SK-N-SH (cell line): ENCODE data around the gene RBCK1. TPM values are rescaled to one million over a fixed set of nuclear protein-coding genes. Genes with fewer than 3 reads are reported as not detected.

ENCODE experiments used
- CTCF ChIA-PET: fragments of 300-600, 350-600 bp; formaldehyde crosslinking; extraction: SDS; loops from one replicate; lab custom pipeline; 2021; lab: Yijun Ruan, JAX
- POLR2A ChIA-PET: fragments of 350-600 bp; sonication (Branson Sonifier 250); formaldehyde crosslinking; extraction: SDS; loops from one replicate; lab custom pipeline; 2020; ENCODE audit warnings: antibody characterized with exemption, inconsistent platforms; lab: Yijun Ruan, JAX
- DNase-seq: peaks from one replicate; pipeline ENCODE4 v3.0.0; 2012
- H2AFZ ChIP-seq: fragments of 200-600 bp; sonication (generic); 2 replicates; pipeline ENCODE4 v1.8.1; 2016; ENCODE audit warnings: antibody characterized with exemption, mild to moderate bottlenecking, low read depth
- H3F3A ChIP-seq: fragments of 200-600 bp; sonication (generic); replicated peaks from 2 replicates; pipeline ENCODE3; 2016; ENCODE audit warnings: antibody characterized with exemption, mild to moderate bottlenecking; ENCODE audit not compliant: insufficient read depth
- H3K27ac ChIP-seq, 2 experiments: fragments of 200-500 bp in 1 of 2; fragments of 200-600 bp in 1 of 2; sonication (Bioruptor generic) in 1 of 2; sonication (generic), shearing (Covaris generic) in 1 of 2; 2 replicates each; pipeline versions ENCODE4 v1.5.1 to v1.6.1; 2014 to 2016; ENCODE audit warnings: low read depth in 2 of 2, inconsistent platforms in 1 of 2, low read length in 1 of 2, mild to moderate bottlenecking in 1 of 2, mixed read lengths in 1 of 2
- H3K27me3 ChIP-seq: fragments of 200-600 bp; sonication (generic), shearing (Covaris generic); 2 replicates; pipeline ENCODE4 v1.6.1; 2016; ENCODE audit warnings: mixed run types; ENCODE audit not compliant: insufficient read depth
- H3K36me3 ChIP-seq, 2 experiments: fragments of 200-500 bp in 1 of 2; fragments of 200-600 bp in 1 of 2; sonication (Bioruptor generic) in 1 of 2; sonication (generic) in 1 of 2; replicated peaks in 1 of 2; 2 replicates each; pipeline versions ENCODE3 to v1.5.1; 2014 to 2016; ENCODE audit warnings: low read length in 1 of 2, mild to moderate bottlenecking in 1 of 2; ENCODE audit not compliant: insufficient read depth in 2 of 2, control insufficient read depth in 1 of 2
- H3K4me1 ChIP-seq, 2 experiments: fragments of 200-500 bp in 1 of 2; fragments of 200-600 bp in 1 of 2; sonication (Bioruptor generic) in 1 of 2; sonication (generic), shearing (Covaris generic) in 1 of 2; 2 replicates each; pipeline versions ENCODE4 v1.5.1 to v1.6.1; 2014 to 2016; ENCODE audit warnings: low read depth in 1 of 2, low read length in 1 of 2, mixed run types in 1 of 2; ENCODE audit not compliant: insufficient read depth in 2 of 2, control insufficient read depth in 1 of 2
- H3K4me2 ChIP-seq: fragments of 200-600 bp; sonication (generic), shearing (Covaris generic); 2 replicates; pipeline ENCODE4 v1.6.1; 2017; ENCODE audit warnings: mixed run types
- H3K4me3 ChIP-seq, 2 experiments: fragments of 200-500 bp in 1 of 2; fragments of 200-600 bp in 1 of 2; sonication (Bioruptor generic) in 1 of 2; sonication (generic), shearing (Covaris generic) in 1 of 2; 2 replicates each; pipeline versions ENCODE4 v1.5.1 to v1.8.1; 2014 to 2016; ENCODE audit warnings: low read depth in 2 of 2, inconsistent platforms in 1 of 2, low read length in 1 of 2, mild to moderate bottlenecking in 1 of 2, mixed read lengths in 1 of 2, moderate library complexity in 1 of 2
- H3K79me2 ChIP-seq: fragments of 200-600 bp; sonication (generic); 2 replicates; pipeline ENCODE4 v1.8.1; 2017; ENCODE audit warnings: mild to moderate bottlenecking; ENCODE audit not compliant: insufficient read depth
- H3K9ac ChIP-seq: fragments of 200-600 bp; sonication (generic); 2 replicates; pipeline ENCODE4 v1.6.1; 2017; ENCODE audit warnings: mixed run types
- H3K9me2 ChIP-seq: fragments of 200-600 bp; sonication (generic); 2 replicates; pipeline ENCODE4 v1.6.1; 2017; ENCODE audit warnings: mixed run types
- H3K9me3 ChIP-seq: fragments of 200-600 bp; sonication (generic); 2 replicates; pipeline ENCODE4 v1.6.1; 2017; ENCODE audit warnings: mixed run types, mild to moderate bottlenecking, moderate library complexity
- H4K20me1 ChIP-seq: fragments of 200-600 bp; sonication (generic); 2 replicates; pipeline ENCODE4 v1.6.1; 2017; ENCODE audit warnings: mild to moderate bottlenecking, mixed run types; ENCODE audit not compliant: insufficient read depth
- ELF1 ChIP-seq: IDR thresholded peaks from 2 replicates; pipeline ENCODE4 v1.4.0; 2012
- EP300 ChIP-seq, 2 experiments: IDR thresholded peaks; 2 replicates each; pipeline versions ENCODE4 v1.4.0 to v1.6.1; 2012; ENCODE audit warnings: borderline replicate concordance in 1 of 2, low read depth in 1 of 2, low read length in 1 of 2
- FOXM1 ChIP-seq: IDR thresholded peaks from 2 replicates; pipeline ENCODE4 v1.4.0; 2012; ENCODE audit warnings: low read depth, mild to moderate bottlenecking
- GATA2 ChIP-seq: sonication (generic); formaldehyde crosslinking; IDR thresholded peaks from 2 replicates; pipeline ENCODE4 v1.5.0; 2020; ENCODE audit warnings: mild to moderate bottlenecking, missing genetic modification reagents
- POLR2AphosphoS5 ChIP-seq: IDR thresholded peaks from 2 replicates; pipeline ENCODE4 v1.6.1; 2012; ENCODE audit warnings: low read depth, low read length
- RFX5 ChIP-seq: IDR thresholded peaks from 2 replicates; pipeline ENCODE4 v1.6.1; 2012; ENCODE audit warnings: mild to moderate bottlenecking, improper control_type of control experiment, low read length
- SIN3A ChIP-seq: IDR thresholded peaks from 2 replicates; pipeline ENCODE4 v1.6.1; 2012; ENCODE audit warnings: low read depth, mild to moderate bottlenecking, low read length, moderate library complexity, borderline replicate concordance
- TCF12 ChIP-seq: IDR thresholded peaks from 2 replicates; pipeline ENCODE4 v1.4.0; 2012
- TEAD4 ChIP-seq: IDR thresholded peaks from 2 replicates; pipeline ENCODE4 v1.4.0; 2012; ENCODE audit warnings: mild to moderate bottlenecking, borderline replicate concordance; ENCODE audit not compliant: insufficient read depth
- YY1 ChIP-seq: IDR thresholded peaks from 2 replicates; pipeline ENCODE4 v1.4.0; 2012; ENCODE audit warnings: low read depth, mild to moderate bottlenecking
- ZBTB33 ChIP-seq: IDR thresholded peaks from 2 replicates; pipeline ENCODE4 v1.4.0; 2012; ENCODE audit warnings: low read depth, borderline replicate concordance
- WGBS: methylation state at CpG from one replicate; pipeline ENCODE4 v1.1.6; 2017; ENCODE audit warnings: low lambda C conversion rate; 5-methylcytosine and 5-hydroxymethylcytosine counted together
- polyA plus RNA-seq, 3 experiments: library from polyadenylated mRNA; depleted of rRNA; stranded (reverse); fragments of >200 nt; gene quantifications; 2 replicates each; pipeline ENCODE4 v1.2.3, GENCODE V29; 2012
- TF ChIP-seq, protein P1 (sequence below): IDR thresholded peaks from 2 replicates; pipeline ENCODE4 v1.6.1; 2012; ENCODE audit warnings: mild to moderate bottlenecking, low read depth, low read length, moderate library complexity
- TF ChIP-seq, protein P2 (sequence below): IDR thresholded peaks from 2 replicates; pipeline ENCODE4; 2012

RBCK1 gene
- polyA plus RNA-seq, 1 of the 3 experiments (the other 2 are of a cell fraction), result 105 TPM

DNA sequence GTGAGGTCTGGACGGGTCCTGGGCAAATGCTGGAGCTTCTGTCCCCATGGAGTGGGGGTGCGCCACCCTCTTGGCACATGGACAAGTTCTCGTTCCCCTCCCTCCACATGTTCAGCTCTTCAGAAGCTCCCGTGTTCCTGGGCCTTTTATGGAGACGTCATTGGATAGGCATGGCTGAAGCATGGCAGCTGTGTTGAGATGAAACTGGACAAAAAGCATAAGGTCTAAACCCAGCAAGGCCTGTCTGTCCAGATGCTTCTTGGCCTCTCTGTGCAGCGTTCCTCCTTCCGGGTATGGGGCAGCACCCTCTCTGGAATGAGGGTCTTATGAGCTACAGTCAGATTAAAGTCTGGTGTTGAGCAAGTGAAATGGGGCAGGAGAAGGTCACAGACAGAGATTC lies 27.5 kb downstream of the RBCK1 start:
- H3K9me3 ChIP-seq, result no peaks in the 10 kb centered on the region
- DNase-seq, result no peak
- H3K9me2 ChIP-seq, result no peaks in the 10 kb centered on the region
- 0 out of 2 replicates have a peak, but pooled peaks cover 2% of the 10 kb centered on the region for H3K79me2 ChIP-seq
- POLR2A ChIA-PET, result no interaction called here
- peaks cover 3% of the 10 kb centered on the region; the same call in 1 of the 2 replicates for H4K20me1 ChIP-seq
- no peaks in the 10 kb centered on the region for H3K27me3 ChIP-seq
- CTCF ChIA-PET, result interaction anchor here (0.6 to 2.2 kb wide), 2 partner anchors 81 to 101 kb away, joined by 3 to 10 read pairs; no protein-coding TSS in a partner anchor
- no peak overlapping the region for H3K27ac ChIP-seq
- H2AFZ ChIP-seq, result no peak overlapping the region
- 83% methylated on average over 7 of the region's 7 CpGs for WGBS
- TF ChIP-seq EP300 (IDR thresholded peaks at IDR 0.05; ENCODE audit: borderline replicate concordance in 1 of 2, low read depth in 1 of 2, low read length in 1 of 2), result no peak
- TF ChIP-seq ELF1, result no peak
- TF ChIP-seq, protein P1, sequence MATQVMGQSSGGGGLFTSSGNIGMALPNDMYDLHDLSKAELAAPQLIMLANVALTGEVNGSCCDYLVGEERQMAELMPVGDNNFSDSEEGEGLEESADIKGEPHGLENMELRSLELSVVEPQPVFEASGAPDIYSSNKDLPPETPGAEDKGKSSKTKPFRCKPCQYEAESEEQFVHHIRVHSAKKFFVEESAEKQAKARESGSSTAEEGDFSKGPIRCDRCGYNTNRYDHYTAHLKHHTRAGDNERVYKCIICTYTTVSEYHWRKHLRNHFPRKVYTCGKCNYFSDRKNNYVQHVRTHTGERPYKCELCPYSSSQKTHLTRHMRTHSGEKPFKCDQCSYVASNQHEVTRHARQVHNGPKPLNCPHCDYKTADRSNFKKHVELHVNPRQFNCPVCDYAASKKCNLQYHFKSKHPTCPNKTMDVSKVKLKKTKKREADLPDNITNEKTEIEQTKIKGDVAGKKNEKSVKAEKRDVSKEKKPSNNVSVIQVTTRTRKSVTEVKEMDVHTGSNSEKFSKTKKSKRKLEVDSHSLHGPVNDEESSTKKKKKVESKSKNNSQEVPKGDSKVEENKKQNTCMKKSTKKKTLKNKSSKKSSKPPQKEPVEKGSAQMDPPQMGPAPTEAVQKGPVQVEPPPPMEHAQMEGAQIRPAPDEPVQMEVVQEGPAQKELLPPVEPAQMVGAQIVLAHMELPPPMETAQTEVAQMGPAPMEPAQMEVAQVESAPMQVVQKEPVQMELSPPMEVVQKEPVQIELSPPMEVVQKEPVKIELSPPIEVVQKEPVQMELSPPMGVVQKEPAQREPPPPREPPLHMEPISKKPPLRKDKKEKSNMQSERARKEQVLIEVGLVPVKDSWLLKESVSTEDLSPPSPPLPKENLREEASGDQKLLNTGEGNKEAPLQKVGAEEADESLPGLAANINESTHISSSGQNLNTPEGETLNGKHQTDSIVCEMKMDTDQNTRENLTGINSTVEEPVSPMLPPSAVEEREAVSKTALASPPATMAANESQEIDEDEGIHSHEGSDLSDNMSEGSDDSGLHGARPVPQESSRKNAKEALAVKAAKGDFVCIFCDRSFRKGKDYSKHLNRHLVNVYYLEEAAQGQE, result no peak
- no peak for TF ChIP-seq GATA2
- TF ChIP-seq TCF12, result no peak
- no peak for TF ChIP-seq SIN3A
- no peak for TF ChIP-seq YY1
- TF ChIP-seq FOXM1, result no peak
- TF ChIP-seq POLR2AphosphoS5, result no peak
- TF ChIP-seq, protein P2, sequence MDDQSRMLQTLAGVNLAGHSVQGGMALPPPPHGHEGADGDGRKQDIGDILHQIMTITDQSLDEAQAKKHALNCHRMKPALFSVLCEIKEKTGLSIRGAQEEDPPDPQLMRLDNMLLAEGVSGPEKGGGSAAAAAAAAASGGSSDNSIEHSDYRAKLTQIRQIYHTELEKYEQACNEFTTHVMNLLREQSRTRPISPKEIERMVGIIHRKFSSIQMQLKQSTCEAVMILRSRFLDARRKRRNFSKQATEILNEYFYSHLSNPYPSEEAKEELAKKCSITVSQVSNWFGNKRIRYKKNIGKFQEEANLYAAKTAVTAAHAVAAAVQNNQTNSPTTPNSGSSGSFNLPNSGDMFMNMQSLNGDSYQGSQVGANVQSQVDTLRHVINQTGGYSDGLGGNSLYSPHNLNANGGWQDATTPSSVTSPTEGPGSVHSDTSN, result no peak
- no peak overlapping the region for H3K4me3 ChIP-seq
- H3K36me3 ChIP-seq, result peaks cover 39 to 75% of the 10 kb centered on the region in 2 experiments
- H3F3A ChIP-seq, result peaks cover 16% of the 10 kb centered on the region
- peaks cover 0 to 5% of the 10 kb centered on the region in 2 experiments; a peak in 1 of 4 replicates for H3K4me1 ChIP-seq
- no peak overlapping the region for H3K4me2 ChIP-seq
- no peak overlapping the region for H3K9ac ChIP-seq

- Histone ChIP-seq H3K27ac (no peak overlapping the region), H3K79me2 (0 out of 2 replicates have a peak, but pooled peaks cover 4% of the 10 kb centered on the region), H3F3A (peaks cover 8% of the 10 kb centered on the region), H4K20me1 (peaks cover 3% of the 10 kb centered on the region; the same call in 1 of the 2 replicates), H3K9ac (no peak overlapping the region), H3K4me2 (no peak overlapping the region), H3K36me3 (peaks cover 45 to 76% of the 10 kb centered on the region in 2 experiments), H3K27me3 (no peaks in the 10 kb centered on the region), H2AFZ (no peak overlapping the region), H3K4me3 (no peak overlapping the region), H3K4me1 (peaks cover 0 to 2% of the 10 kb centered on the region in 2 experiments; a peak in 1 of 4 replicates), H3K9me2 (no peaks in the 10 kb centered on the region), H3K9me3 (no peaks in the 10 kb centered on the region)
- no peak for DNase-seq
- 98% methylated on average over 5 of the region's 5 CpGs for WGBS
- POLR2A ChIA-PET, result no interaction called here
- CTCF ChIA-PET, result interaction anchor here (1.5 to 1.6 kb wide), 2 partner anchors 9 to 11 kb away, joined by 3 to 4 read pairs; no protein-coding TSS in a partner anchor
- TF ChIP-seq RFX5, result no peak
- no peak for TF ChIP-seq TEAD4
- TF ChIP-seq ZBTB33, result no peak
Observed at GRCh38 chr20:436476-436875, 28.4 kb downstream of the RBCK1 start.
